Karpas-422 (cell line): ENCODE results near the gene SGCD. TPM values are rescaled to one million over a fixed set of nuclear protein-coding genes. Genes with fewer than 3 reads are reported as not detected.

Source experiments
- DNase-seq: peaks from one replicate; pipeline ENCODE4 v3.0.0-alpha.2; 2015
- H2AFZ ChIP-seq: fragments of 200-600 bp; sonication (generic); 2 replicates; pipeline ENCODE4 v1.6.1; 2014; ENCODE audit warnings: antibody characterized with exemption, low read length, mixed read lengths
- H3K27ac ChIP-seq: fragments of 200-600 bp; sonication (generic); 2 replicates; pipeline ENCODE4 v1.5.1; 2014; ENCODE audit warnings: mild to moderate bottlenecking, low read length, moderate library complexity
- H3K27me3 ChIP-seq: fragments of 200-600 bp; sonication (generic); 2 replicates; pipeline ENCODE4 v1.6.1; 2014; ENCODE audit warnings: low read length, mixed read lengths
- H3K36me3 ChIP-seq: fragments of 200-600 bp; sonication (generic); 2 replicates; pipeline ENCODE4 v1.6.1; 2014; ENCODE audit warnings: low read length, mixed read lengths; ENCODE audit not compliant: insufficient read depth
- H3K4me1 ChIP-seq: fragments of 200-600 bp; sonication (generic); 2 replicates; pipeline ENCODE4 v1.6.1; 2014; ENCODE audit warnings: mild to moderate bottlenecking, low read length, mixed read lengths
- H3K4me2 ChIP-seq: fragments of 200-600 bp; sonication (generic); 2 replicates; pipeline ENCODE4 v1.6.1; 2014; ENCODE audit warnings: low read length, low read depth, mild to moderate bottlenecking; ENCODE audit not compliant: poor library complexity, severe bottlenecking
- H3K4me3 ChIP-seq: fragments of 200-600 bp; sonication (generic); 2 replicates; pipeline ENCODE4 v1.5.1; 2014; ENCODE audit warnings: mild to moderate bottlenecking, antibody characterized with exemption, low read length, mixed read lengths
- H3K79me2 ChIP-seq: fragments of 200-600 bp; sonication (generic); 2 replicates; pipeline ENCODE4 v1.6.1; 2014; ENCODE audit warnings: mild to moderate bottlenecking, low read length, mixed read lengths
- H3K9ac ChIP-seq: fragments of 200-600 bp; sonication (generic); 2 replicates; pipeline ENCODE4 v1.6.0; 2014; ENCODE audit warnings: low read length
- H3K9me2 ChIP-seq: fragments of 200-600 bp; sonication (generic), shearing (Covaris generic); replicated peaks from 2 replicates; pipeline ENCODE4 v1.6.0; 2014; ENCODE audit warnings: mild to moderate bottlenecking, low read length, moderate library complexity; ENCODE audit not compliant: insufficient read depth
- H3K9me3 ChIP-seq: fragments of 300-700, 200-600 bp; sonication (generic); 2 replicates; pipeline ENCODE4 v1.6.1; 2014; ENCODE audit warnings: low read length, mixed read lengths
- H4K20me1 ChIP-seq: fragments of 200-600 bp; sonication (generic); 2 replicates; pipeline ENCODE4 v1.6.1; 2014; ENCODE audit warnings: mild to moderate bottlenecking, antibody characterized with exemption, low read length, low read depth; ENCODE audit not compliant: insufficient read depth
- total RNA-seq: library from RNA; depleted of rRNA; stranded (reverse); fragments of >200 nt; shearing (Covaris generic); gene quantifications from 2 replicates; pipeline ENCODE4 v1.2.3, GENCODE V29; 2014; ENCODE audit warnings: low replicate concordance

Gene SGCD
- total RNA-seq, 1 experiment from 2014 or later = not detected

DNA sequence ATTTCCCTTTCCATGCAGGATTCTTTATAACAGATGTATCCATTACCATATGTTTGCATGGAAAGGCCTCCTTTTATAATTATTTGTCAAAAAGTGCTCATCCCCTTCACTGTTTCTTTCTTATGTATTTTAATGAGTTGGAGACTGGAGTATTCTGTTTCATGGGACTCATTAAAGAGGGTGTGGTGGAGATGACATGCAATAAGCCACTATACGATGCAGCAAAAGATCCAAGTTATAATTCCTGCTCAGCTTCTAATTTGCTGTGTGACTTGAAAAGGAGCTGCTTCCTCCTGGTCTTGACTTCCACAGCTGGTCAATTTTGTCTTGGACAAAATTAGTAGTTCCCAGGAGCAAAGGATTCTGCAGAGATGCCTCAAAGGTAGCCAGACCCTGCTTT lies 13.9 kb downstream of the SGCD start:
- Histone ChIP-seq H3K4me1 (no peaks in the 10 kb centered on the region), H3K27me3 (no peaks in the 10 kb centered on the region), H4K20me1 (no peaks in the 10 kb centered on the region), H3K79me2 (no peaks in the 10 kb centered on the region), H3K9ac (no peak overlapping the region), H3K9me3 (no peaks in the 10 kb centered on the region), H3K4me2 (no peak overlapping the region), H3K27ac (no peak overlapping the region), H3K36me3 (no peaks in the 10 kb centered on the region), H3K9me2 (no peaks in the 10 kb centered on the region), H2AFZ (no peak overlapping the region), H3K4me3 (no peak overlapping the region)
- DNase-seq = no peak

DNA sequence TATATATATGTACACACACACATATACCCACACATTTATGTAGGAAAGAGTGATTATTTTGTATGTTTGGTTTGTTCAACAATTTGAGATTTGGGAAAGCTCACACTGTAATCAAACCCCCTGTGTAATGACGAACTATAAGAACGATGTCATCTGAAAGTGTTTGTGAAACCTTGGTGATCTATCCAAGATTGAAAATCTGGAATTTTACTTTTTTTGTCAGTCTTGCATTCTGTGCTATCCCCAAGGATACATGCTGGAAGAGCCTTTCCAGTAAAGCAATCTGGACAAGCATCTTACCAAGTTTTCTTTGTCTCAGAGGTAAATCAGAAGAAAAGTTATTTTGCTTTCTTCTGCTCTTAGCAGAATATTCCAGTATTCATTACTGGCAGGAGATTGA lies 23.3 kb downstream of the SGCD start:
- H3K4me2 ChIP-seq = no peak overlapping the region
- H3K27me3 ChIP-seq = 0 out of 2 replicates have a peak, but pooled peaks cover 3% of the 10 kb centered on the region
- no peak overlapping the region for H3K27ac ChIP-seq
- H3K79me2 ChIP-seq = no peaks in the 10 kb centered on the region
- H3K4me3 ChIP-seq = no peak overlapping the region
- H3K9me3 ChIP-seq = no peaks in the 10 kb centered on the region
- no peaks in the 10 kb centered on the region for H4K20me1 ChIP-seq
- DNase-seq = no peak
- H3K9ac ChIP-seq = no peak overlapping the region
- H2AFZ ChIP-seq = no peak overlapping the region
- H3K4me1 ChIP-seq = no peaks in the 10 kb centered on the region
- H3K9me2 ChIP-seq = no peaks in the 10 kb centered on the region
- H3K36me3 ChIP-seq = no peaks in the 10 kb centered on the region

DNA sequence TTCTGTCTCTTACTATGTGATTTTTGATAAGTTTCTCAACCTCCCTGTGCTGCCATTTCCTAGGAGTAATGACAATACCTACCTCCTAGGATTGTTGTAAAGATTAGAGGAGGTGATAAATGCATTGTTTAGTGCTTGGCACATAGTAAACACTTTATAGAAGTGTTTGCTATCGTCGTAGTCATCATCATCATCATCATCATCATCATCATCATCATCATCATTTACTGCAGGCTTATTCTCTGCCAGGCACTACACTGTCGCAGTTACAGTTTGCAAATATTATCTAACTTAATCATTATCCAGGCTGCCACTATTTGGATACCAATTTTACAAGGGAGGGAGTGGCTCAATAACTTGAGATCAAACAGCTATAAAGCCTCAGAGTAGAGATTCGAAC lies 24.5 kb downstream of the SGCD start:
- no peak for DNase-seq
- Histone ChIP-seq H3K27ac (no peak overlapping the region), H4K20me1 (no peaks in the 10 kb centered on the region), H3K9me3 (no peaks in the 10 kb centered on the region), H3K4me3 (no peak overlapping the region), H3K4me1 (no peaks in the 10 kb centered on the region), H3K36me3 (no peaks in the 10 kb centered on the region), H3K27me3 (0 out of 2 replicates have a peak, but pooled peaks cover 3% of the 10 kb centered on the region), H3K9ac (no peak overlapping the region), H3K4me2 (no peak overlapping the region), H3K9me2 (no peaks in the 10 kb centered on the region), H2AFZ (no peak overlapping the region), H3K79me2 (no peaks in the 10 kb centered on the region)

DNA sequence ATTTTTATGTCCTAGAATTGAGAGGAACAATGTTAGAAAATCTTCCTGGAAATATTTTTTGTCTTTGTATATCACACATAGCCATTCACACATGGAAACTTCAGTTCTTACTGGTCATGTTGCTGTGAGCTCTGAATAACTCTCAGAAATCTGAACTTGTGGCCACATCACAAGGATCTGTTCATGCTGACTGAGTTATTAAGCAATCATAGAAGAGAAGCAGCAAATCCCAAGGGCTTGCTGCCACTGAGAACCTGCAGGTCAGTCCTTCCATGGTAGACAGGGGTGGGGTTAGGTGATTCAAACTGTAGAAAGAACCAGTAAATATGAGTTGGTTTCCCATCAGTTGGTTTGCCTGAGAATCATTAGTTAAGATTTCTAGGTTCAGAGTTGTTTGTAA lies 27.6 kb downstream of the SGCD start:
- DNase-seq = no peak
- no peak overlapping the region for H3K9ac ChIP-seq

DNA sequence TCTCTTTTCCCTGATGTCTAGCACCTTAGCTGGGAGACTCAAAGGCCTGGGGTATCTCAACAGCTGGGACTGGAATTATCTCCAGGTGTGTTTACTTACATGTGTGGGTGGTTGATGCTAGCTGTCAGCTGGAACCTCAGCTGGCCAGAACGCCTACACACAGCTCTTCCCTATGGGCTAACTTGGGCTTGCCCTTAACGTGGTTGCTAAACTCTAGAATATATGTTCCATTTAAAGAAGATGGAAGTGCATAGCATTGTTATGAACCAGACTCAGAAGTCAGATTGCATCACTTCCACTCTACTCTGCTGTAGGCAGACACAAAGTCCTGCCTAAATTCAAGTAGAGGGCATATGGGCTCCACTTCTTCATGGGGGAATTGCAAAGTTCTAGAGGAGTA lies 29.3 kb downstream of the SGCD start:
- Histone ChIP-seq H3K36me3 (no peaks in the 10 kb centered on the region), H3K9me3 (no peaks in the 10 kb centered on the region), H3K9me2 (no peaks in the 10 kb centered on the region), H3K4me2 (no peak overlapping the region), H4K20me1 (no peaks in the 10 kb centered on the region), H3K4me3 (no peak overlapping the region), H3K4me1 (no peaks in the 10 kb centered on the region), H3K27me3 (0 out of 2 replicates have a peak, but pooled peaks cover 2% of the 10 kb centered on the region), H3K9ac (no peak overlapping the region), H2AFZ (no peak overlapping the region), H3K79me2 (no peaks in the 10 kb centered on the region), H3K27ac (no peak overlapping the region)
- no peak for DNase-seq

More for the DNA sequence above, 27.6 kb downstream of the SGCD start:
- Histone ChIP-seq H3K27ac (no peak overlapping the region), H3K27me3 (no peaks in the 10 kb centered on the region), H3K4me2 (no peak overlapping the region), H3K36me3 (no peaks in the 10 kb centered on the region), H3K9me3 (no peaks in the 10 kb centered on the region), H3K79me2 (no peaks in the 10 kb centered on the region), H4K20me1 (no peaks in the 10 kb centered on the region), H3K9me2 (no peaks in the 10 kb centered on the region), H2AFZ (no peak overlapping the region), H3K4me1 (no peaks in the 10 kb centered on the region), H3K4me3 (no peak overlapping the region)

DNA sequence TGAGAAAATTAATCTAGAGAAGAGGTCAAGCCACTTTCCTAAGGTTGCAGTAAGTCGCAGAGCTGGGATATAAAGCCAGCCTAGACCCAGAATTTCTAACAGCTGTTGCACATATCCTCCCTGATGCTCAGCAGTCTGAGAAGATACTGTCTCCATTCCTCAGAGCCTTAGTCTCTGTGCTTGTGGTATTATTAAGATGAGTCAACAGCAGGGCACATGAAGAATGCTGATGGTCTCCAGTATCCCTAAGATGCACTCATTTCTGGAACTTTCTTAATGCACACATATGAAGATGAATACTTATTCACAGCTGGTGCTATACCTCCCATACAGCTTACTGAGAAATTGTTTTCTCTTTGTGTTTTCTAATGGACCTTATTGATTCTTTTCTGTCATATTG lies 32.5 kb downstream of the SGCD start:
- Histone ChIP-seq H3K4me3 (no peak overlapping the region), H3K4me2 (no peak overlapping the region), H3K36me3 (no peaks in the 10 kb centered on the region), H3K9me2 (no peaks in the 10 kb centered on the region), H3K9ac (no peak overlapping the region), H3K27ac (no peak overlapping the region), H4K20me1 (no peaks in the 10 kb centered on the region), H2AFZ (no peak overlapping the region), H3K9me3 (no peaks in the 10 kb centered on the region), H3K4me1 (no peaks in the 10 kb centered on the region), H3K27me3 (0 out of 2 replicates have a peak, but pooled peaks cover 2% of the 10 kb centered on the region), H3K79me2 (no peaks in the 10 kb centered on the region)
- DNase-seq = no peak

DNA sequence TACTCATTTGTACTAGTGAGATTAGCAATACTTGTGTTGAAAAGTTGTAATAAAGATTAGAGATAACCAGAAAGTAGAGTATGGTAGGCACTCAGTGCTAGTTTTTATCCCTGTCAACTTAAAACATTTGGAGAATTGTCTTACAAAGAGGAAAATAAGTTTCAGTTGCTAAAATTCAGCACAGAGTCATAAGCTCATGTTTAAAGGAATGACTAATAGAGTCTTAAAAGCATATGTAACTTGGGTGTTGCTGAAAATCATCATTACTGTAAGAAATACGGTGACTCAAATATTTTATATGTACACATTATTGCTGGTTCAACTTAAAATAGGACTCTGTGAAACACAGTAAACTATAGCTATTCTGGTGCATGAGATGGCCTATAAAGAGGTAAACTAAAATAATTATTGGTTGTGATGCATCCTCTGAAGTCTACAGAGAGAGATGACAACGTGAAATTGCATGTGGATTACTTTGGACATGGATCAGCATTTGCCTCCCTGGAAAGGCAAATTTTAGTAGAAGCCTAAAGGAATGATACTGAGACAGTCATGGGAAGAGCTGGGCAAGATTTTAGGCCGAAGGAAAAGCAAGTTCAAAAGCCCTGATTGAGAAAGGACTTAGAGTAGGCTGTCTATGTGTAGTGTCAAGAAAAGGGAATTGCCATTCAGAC lies 34.6 kb downstream of the SGCD start:
- H3K9me2 ChIP-seq = no peaks in the 10 kb centered on the region
- no peak overlapping the region for H3K9ac ChIP-seq
- DNase-seq = no peak
- H4K20me1 ChIP-seq = no peaks in the 10 kb centered on the region
- H2AFZ ChIP-seq = no peak overlapping the region
- no peak overlapping the region for H3K4me3 ChIP-seq
- H3K27me3 ChIP-seq = 0 out of 2 replicates have a peak, but pooled peaks cover 2% of the 10 kb centered on the region
- H3K4me1 ChIP-seq = no peaks in the 10 kb centered on the region
- no peaks in the 10 kb centered on the region for H3K9me3 ChIP-seq
- no peak overlapping the region for H3K27ac ChIP-seq
- no peaks in the 10 kb centered on the region for H3K36me3 ChIP-seq
- H3K79me2 ChIP-seq = no peaks in the 10 kb centered on the region
- H3K4me2 ChIP-seq = no peak overlapping the region

DNA sequence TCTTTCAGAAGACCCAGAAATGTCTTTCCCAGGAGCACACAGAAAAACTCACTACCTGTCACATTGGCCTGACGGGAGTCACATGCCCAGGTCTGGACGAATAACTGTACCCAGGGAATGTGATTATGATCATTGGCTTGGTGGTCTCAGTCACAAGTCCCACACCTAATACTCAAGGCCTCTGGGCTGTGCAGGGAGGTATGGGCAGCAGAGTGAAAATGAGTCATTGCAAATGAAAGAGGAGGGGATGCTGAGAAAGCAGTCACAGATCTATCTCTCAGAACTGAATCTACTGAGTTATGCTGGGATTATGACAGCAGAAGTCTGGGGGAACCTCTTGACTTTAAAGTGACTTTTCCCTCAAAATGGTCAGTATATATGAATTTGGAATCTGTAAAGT lies 36.9 kb downstream of the SGCD start:
- Histone ChIP-seq H3K36me3 (no peaks in the 10 kb centered on the region), H3K9me2 (no peaks in the 10 kb centered on the region), H3K9me3 (no peaks in the 10 kb centered on the region), H3K27me3 (0 out of 2 replicates have a peak, but pooled peaks cover 2% of the 10 kb centered on the region), H3K79me2 (no peaks in the 10 kb centered on the region), H3K4me2 (no peak overlapping the region), H2AFZ (no peak overlapping the region), H3K27ac (no peak overlapping the region), H3K4me3 (no peak overlapping the region), H3K9ac (no peak overlapping the region), H3K4me1 (no peaks in the 10 kb centered on the region), H4K20me1 (no peaks in the 10 kb centered on the region)
- DNase-seq = no peak
